Measurements from ENCODE around the gene NCOR1. TPM values are rescaled to one million over a fixed set of nuclear protein-coding genes. Genes with fewer than 3 reads are reported as not detected.

The NCOR1 gene
- total RNA-seq, 1 donor from 2014 or later = 154 TPM

GRCh38 chr17:15981646-15982580 is 233.4 kb downstream of the NCOR1 start:
- intact Hi-C loops (cut with micrococcal nuclease) = no loop called here

- intact Hi-C loops (cut with micrococcal nuclease) = no loop called here
These were observed 234.1 kb downstream of the NCOR1 start for GRCh38 chr17:15981208-15981607.

Other genes with a start within 250 kb of the NCOR1 start
- 7.7 and 9.2 TPM in 2 replicates for gene ZSWIM7, start 215.8 kb downstream of the NCOR1 start, total RNA-seq
- gene TTC19, start 215.7 kb downstream of the NCOR1 start, total RNA-seq = 28.0 and 34.9 TPM in 2 replicates
- 27.4 and 32.7 TPM in 2 replicates for gene PIGL, start 1.7 kb upstream of the NCOR1 start, total RNA-seq
- gene CENPV, start 137.9 kb upstream of the NCOR1 start, total RNA-seq = 13.3 and 13.5 TPM in 2 replicates
- 1,398 and 1,399 TPM in 2 replicates for gene UBB, start 165.6 kb upstream of the NCOR1 start, total RNA-seq
- 138 and 159 TPM in 2 replicates for gene TRPV2, start 200.0 kb upstream of the NCOR1 start, total RNA-seq

Data from T-helper 1 cell treated with Interleukin-12 subunit alpha and Interleukin-12 subunit beta and Interleukin-4 antibody, amounts not matched to agents 30 ng/mL and 1 ng/mL, for 36 hours (primary cell).